GM10248 (cell line): ENCODE measurements around the gene MED28.

ENCODE experiments used
- CTCF ChIA-PET: fragments of 300-600 bp; sonication (Branson Sonifier 250); formaldehyde crosslinking; extraction: SDS; loops from one replicate; lab custom pipeline; 2021; ENCODE audit warnings: antibody characterized with exemption; lab: Yijun Ruan, JAX
- POLR2A ChIA-PET: fragments of 350-650 bp; sonication (Branson Sonifier 250); formaldehyde crosslinking; extraction: SDS; loops from one replicate; lab custom pipeline; 2020; ENCODE audit warnings: antibody characterized with exemption; lab: Yijun Ruan, JAX
- DNase-seq: peaks from one replicate; pipeline ENCODE4 v3.0.0; 2012; ENCODE audit errors: extremely low spot score
- CTCF ChIP-seq: IDR thresholded peaks from 2 replicates; pipeline ENCODE4 v1.5.1; 2012; ENCODE audit warnings: mild to moderate bottlenecking, low read depth; ENCODE audit errors: extremely low read depth, missing control alignments, control extremely low read depth

MED28 gene

GRCh38 chr4:17605236-17605635 lies 9.2 kb upstream of the MED28 start:
- POLR2A ChIA-PET: no interaction called here
- TF ChIP-seq CTCF: no peak
- DNase-seq: no peak
- CTCF ChIA-PET: interaction anchor here (1.0 kb wide), 1 partner anchor 12 kb away, joined by 3 read pairs; no protein-coding TSS in a partner anchor

- no peak for TF ChIP-seq CTCF
- ChIA-PET CTCF (interaction anchor here (1.0 to 3.5 kb wide), 8 partner anchors 8 to 203 kb away, joined by 3 to 13 read pairs (median 5); no protein-coding TSS in a partner anchor), POLR2A (interaction anchor here (0.6 to 1.6 kb wide), 6 partner anchors 10 to 515 kb away, joined by 3 to 11 read pairs (median 4); no protein-coding TSS in a partner anchor)
- DNase-seq: no peak
Measured at GRCh38 chr4:17613761-17614415, 553 bp upstream of the MED28 start.

- CTCF ChIA-PET: interaction anchor here (1.1 to 2.1 kb wide), 2 partner anchors 20 to 144 kb away, joined by 3 to 6 read pairs; no protein-coding TSS in a partner anchor
- TF ChIP-seq CTCF: no peak
- POLR2A ChIA-PET: no interaction called here
- DNase-seq: no peak
Measured at GRCh38 chr4:17616283-17616682, 1.8 kb downstream of the MED28 start.

- no peak for DNase-seq
- ChIA-PET CTCF (interaction anchor here (1.4 kb wide), 1 partner anchor 70 kb away, joined by 3 read pairs; no protein-coding TSS in a partner anchor), POLR2A (no interaction called here)
- no peak for TF ChIP-seq CTCF
Measured at GRCh38 chr4:17618926-17619325, 4.5 kb downstream of the MED28 start.

GRCh38 chr4:17619416-17620105 lies 5.1 kb downstream of the MED28 start:
- ChIA-PET POLR2A (no interaction called here), CTCF (interaction anchor here (0.6 to 1.4 kb wide), 2 partner anchors 11 to 71 kb away, joined by 3 read pairs; no protein-coding TSS in a partner anchor)
- TF ChIP-seq CTCF: no peak
- no peak for DNase-seq

- POLR2A ChIA-PET: no interaction called here
- TF ChIP-seq CTCF: no peak
- CTCF ChIA-PET: interaction anchor here (0.9 to 1.1 kb wide), 2 partner anchors 9 to 13 kb away, joined by 3 to 4 read pairs; no protein-coding TSS in a partner anchor
- no peak for DNase-seq
Measured at GRCh38 chr4:17623451-17624001, 9.1 kb downstream of the MED28 start.
